Naive B cell (primary cell): ENCODE measurements around the gene DIP2C. TPM values are rescaled to one million over a fixed set of nuclear protein-coding genes. Genes with fewer than 3 reads are reported as not detected.
"Not testable (repeated sequence)": the region's sequence is repeated elsewhere in the genome, so short reads cannot be mapped to it uniquely, and the experiment has no call there.

Source experiments
- ATAC-seq, 2 donors: fragments of 150-1000 bp; cut with Tn5 transposase; 2 replicates each; pipeline ENCODE4 v1.10.0; 2021; ENCODE audit warnings: low read depth in 2 of 2, mild to moderate bottlenecking in 2 of 2, moderate library complexity in 2 of 2
- DNase-seq: peaks from one replicate; pipeline ENCODE4 v3.0.0; 2022
- H3K27ac Mint-ChIP-seq, 6 donors: one replicate each; pipeline ENCODE4 v1.8.0; 2020 to 2022; ENCODE audit warnings: mild to moderate bottlenecking in 6 of 6, mixed read lengths in 6 of 6, moderate library complexity in 5 of 6, inconsistent platforms in 2 of 6
- H3K27me3 Mint-ChIP-seq, 3 donors: one replicate each; pipeline ENCODE4 v1.8.0; 2021 to 2022; ENCODE audit warnings: mixed read lengths in 3 of 3, mild to moderate bottlenecking in 1 of 3
- H3K36me3 Mint-ChIP-seq, 2 donors: one replicate each; pipeline ENCODE4 v1.8.0; 2020 to 2022; ENCODE audit warnings: mixed read lengths in 2 of 2, inconsistent platforms in 1 of 2, mild to moderate bottlenecking in 1 of 2
- H3K4me1 Mint-ChIP-seq, 3 donors: one replicate each; pipeline ENCODE4 v1.8.0; 2020 to 2022; ENCODE audit warnings: mixed read lengths in 3 of 3, inconsistent platforms in 1 of 3, mild to moderate bottlenecking in 1 of 3, moderate library complexity in 1 of 3
- H3K4me3 Mint-ChIP-seq, 8 donors: one replicate each; pipeline ENCODE4 v1.8.0; 2020 to 2022; ENCODE audit warnings: mild to moderate bottlenecking in 8 of 8, mixed read lengths in 8 of 8, moderate library complexity in 8 of 8, inconsistent platforms in 2 of 8
- H3K9me3 Mint-ChIP-seq, 7 donors: one replicate each; pipeline ENCODE4 v1.8.0; 2020 to 2022; ENCODE audit warnings: mixed read lengths in 7 of 7, mild to moderate bottlenecking in 5 of 7, inconsistent platforms in 2 of 7, moderate library complexity in 1 of 7
- polyA plus RNA-seq, 6 donors: library from polyadenylated mRNA; unstranded; fragments of 300-500 nt; fragmentation: Illumina TruSeq; gene quantifications; one replicate each; pipeline ENCODE4 v1.2.3, GENCODE V29; 2021; ENCODE audit warnings: low read depth in 6 of 6

DIP2C gene
- polyA plus RNA-seq, 6 donors from 2014 or later: 0.36 to 1.7 (median 0.78) TPM; not detected in 1

DNA sequence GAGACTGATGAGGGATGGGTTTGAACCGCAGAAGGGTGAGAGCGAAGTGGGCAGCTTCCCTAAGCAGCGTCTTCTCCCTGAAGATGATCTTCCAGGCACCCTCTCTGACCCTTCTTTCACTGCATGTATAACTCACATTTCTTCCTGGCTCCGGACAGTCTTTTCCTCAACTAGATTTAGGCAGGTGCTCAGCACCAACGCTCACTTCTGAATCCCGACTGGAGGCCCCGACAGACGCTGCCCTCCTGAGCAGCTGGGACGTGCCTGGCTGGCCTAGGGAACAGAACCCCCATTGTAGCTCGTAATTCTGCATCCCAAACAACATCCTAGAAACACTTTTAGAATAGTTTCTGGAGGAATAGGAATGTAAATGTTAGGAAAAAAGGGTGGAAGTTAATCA, 206.6 kb downstream of the DIP2C start:
- peak overlapping the region in 1 of 6 donors; percentile 50 for H3K27ac Mint-ChIP-seq
- no peak for ATAC-seq
- H3K4me3 Mint-ChIP-seq: no peak overlapping the region
- H3K4me1 Mint-ChIP-seq: peaks cover 6 to 10% (median 9%) of the 10 kb centered on the region in 3 donors
- H3K27me3 Mint-ChIP-seq: no peaks in the 10 kb centered on the region
- DNase-seq: no peak
- peaks cover 0 to 3% of the 10 kb centered on the region in 2 donors for H3K36me3 Mint-ChIP-seq
- H3K9me3 Mint-ChIP-seq: peaks cover 0 to 6% (median 0%) of the 10 kb centered on the region in 7 donors

DNA sequence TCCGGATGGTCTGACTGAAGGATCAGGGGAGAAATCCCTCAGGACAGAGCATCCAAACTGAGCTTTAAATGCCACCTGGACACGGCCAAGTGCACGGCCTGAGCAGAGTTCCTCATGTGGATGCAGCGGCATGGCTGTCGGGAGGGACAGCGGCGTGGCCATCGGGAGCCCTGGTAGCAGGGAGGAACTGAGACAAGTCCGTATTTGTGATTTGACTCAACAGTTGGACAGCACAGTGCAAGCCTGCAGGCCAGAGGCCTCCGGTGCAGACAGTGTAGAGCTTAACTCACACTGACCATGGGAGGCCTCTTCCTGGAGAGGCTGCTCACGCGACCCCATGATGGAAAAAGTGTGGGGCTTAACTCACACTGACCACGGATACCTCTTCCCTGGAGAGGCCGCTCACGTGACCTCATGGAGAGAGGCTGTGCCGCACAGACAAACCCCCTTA, 207.4 kb downstream of the DIP2C start:
- no peak for DNase-seq
- H3K27me3 Mint-ChIP-seq: no peaks in the 10 kb centered on the region
- H3K27ac Mint-ChIP-seq: no peak overlapping the region
- no peak for ATAC-seq
- H3K4me3 Mint-ChIP-seq: no peak overlapping the region
- H3K9me3 Mint-ChIP-seq: peaks cover 0 to 11% (median 1%) of the 10 kb centered on the region in 7 donors
- peaks cover 0 to 11% of the 10 kb centered on the region in 2 donors for H3K36me3 Mint-ChIP-seq
- H3K4me1 Mint-ChIP-seq: peaks cover 9 to 16% (median 11%) of the 10 kb centered on the region in 3 donors

DNA sequence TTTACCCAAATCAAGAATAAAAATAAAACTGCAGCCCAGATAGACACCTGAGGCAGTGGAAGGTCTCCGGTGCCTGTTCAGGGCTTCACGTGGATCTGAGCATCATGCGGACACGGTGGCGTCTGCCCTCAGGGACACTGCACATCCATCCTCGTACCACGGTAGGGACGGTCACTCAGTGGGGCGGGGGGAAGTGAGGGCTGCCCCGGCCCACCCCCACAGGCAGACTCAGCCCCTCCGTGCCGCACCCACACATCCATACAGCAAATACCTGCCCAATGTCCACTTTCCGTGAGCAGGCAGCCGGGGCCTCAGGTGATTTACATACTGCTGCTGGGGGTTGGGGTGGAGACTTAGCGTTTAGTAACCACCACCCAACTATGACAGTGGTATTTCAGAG, 207.8 kb downstream of the DIP2C start:
- DNase-seq: no peak
- H3K4me3 Mint-ChIP-seq: no peak overlapping the region
- no peak for ATAC-seq
- H3K27me3 Mint-ChIP-seq: no peaks in the 10 kb centered on the region
- H3K27ac Mint-ChIP-seq: no peak overlapping the region
- H3K36me3 Mint-ChIP-seq: peaks cover 0 to 15% of the 10 kb centered on the region in 2 donors
- peaks cover 0 to 15% (median 3%) of the 10 kb centered on the region in 7 donors for H3K9me3 Mint-ChIP-seq
- peaks cover 13 to 19% (median 14%) of the 10 kb centered on the region in 3 donors for H3K4me1 Mint-ChIP-seq

DNA sequence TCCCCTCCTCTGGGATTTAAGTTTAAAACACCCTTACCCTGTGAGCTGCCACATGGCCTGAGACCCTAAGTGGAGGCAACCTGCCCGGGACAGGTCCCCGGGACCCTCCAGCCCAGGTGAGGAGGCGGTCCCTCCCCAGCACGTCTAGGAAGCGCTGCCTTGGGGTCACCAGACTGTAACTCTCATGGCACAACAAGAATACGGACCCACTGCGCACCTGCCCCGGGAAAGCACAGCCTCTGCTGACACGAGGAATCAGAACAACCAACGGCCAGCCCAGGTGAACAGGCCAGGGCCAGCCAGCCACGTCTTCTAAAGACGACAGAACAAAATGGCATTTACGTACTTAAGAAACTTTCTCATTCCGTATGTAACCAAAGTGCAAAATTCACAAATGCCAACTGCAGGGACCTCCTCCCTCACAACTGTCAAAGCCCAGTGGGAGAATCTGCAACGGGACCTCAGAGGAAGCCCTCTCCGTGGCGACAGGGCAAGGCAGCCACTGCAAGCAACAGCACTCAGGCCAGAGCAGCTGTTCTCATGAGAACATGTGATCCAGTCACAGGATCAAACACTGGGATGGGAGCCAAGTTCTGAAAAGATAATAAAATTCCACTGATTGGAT, 208.4 kb downstream of the DIP2C start:
- no peaks in the 10 kb centered on the region for H3K27me3 Mint-ChIP-seq
- peak overlapping the region in 1 of 6 donors; percentile 61 for H3K27ac Mint-ChIP-seq
- H3K36me3 Mint-ChIP-seq: peaks cover 0 to 16% of the 10 kb centered on the region in 2 donors
- ATAC-seq (no peak), DNase-seq (no peak)
- H3K9me3 Mint-ChIP-seq: peaks cover 0 to 15% (median 3%) of the 10 kb centered on the region in 7 donors
- H3K4me3 Mint-ChIP-seq: no peak overlapping the region
- H3K4me1 Mint-ChIP-seq: peaks cover 13 to 19% (median 14%) of the 10 kb centered on the region in 3 donors

DNA sequence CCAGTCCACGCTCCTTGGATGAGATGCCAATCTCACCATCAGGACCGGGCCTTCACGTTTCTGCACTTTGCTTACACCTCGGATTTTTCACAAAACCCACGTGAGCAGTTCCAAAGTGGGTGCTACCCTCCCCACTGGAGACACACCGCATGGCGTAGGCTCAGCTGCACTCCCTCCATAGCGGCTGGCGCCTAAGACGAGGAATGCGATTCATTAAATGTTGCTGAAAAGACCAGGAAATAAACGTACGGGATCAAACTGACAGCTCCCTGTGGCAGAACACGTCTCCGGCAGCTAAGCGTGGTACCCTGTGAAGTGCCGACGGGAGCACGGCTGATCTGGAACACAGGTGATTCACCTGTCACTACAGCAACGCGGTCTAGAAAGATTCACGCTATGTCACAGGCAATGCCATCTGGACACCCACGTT, 209.0 kb downstream of the DIP2C start:
- peaks cover 9 to 19% (median 13%) of the 10 kb centered on the region in 3 donors for H3K4me1 Mint-ChIP-seq
- no peak for ATAC-seq
- peaks cover 0 to 15% (median 3%) of the 10 kb centered on the region in 7 donors for H3K9me3 Mint-ChIP-seq
- H3K27me3 Mint-ChIP-seq: no peaks in the 10 kb centered on the region
- no peak overlapping the region for H3K27ac Mint-ChIP-seq
- no peak for DNase-seq
- H3K36me3 Mint-ChIP-seq: peaks cover 0 to 16% of the 10 kb centered on the region in 2 donors
- no peak overlapping the region for H3K4me3 Mint-ChIP-seq

DNA sequence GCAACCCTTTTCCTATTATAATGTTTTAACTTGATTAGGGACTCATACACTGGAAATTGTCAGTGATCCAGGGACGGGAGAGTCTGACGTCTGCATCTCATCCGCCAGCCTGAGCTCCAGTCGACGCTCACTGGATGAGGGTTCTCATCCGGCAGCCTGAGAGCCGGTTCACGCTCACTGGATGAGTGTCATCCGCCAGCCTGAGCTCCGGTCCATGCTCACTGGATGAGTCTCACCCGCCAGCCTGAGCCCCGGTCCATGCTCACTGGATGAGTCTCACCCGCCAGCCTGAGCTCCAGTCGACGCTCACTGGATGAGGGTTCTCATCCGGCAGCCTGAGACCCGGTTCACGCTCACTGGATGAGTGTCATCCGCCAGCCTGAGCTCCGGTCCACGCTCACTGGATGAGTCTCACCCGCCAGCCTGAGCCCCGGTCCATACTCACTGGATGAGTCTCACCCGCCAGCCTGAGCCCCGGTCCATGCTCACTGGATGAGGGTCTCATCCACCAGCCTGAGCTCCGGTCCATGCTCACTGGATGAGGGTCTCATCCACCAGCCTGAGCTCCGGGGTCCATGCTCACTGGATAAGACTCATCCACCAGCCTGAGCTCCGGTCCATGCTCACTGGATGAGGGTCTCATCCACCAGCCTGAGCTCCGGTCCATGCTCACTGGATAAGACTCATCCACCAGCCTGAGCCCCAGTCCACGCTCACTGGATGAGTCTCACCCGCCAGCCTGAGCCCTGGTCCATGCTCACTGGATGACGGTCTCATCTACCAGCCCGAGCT, 209.6 kb downstream of the DIP2C start:
- H3K4me3 Mint-ChIP-seq, DNase-seq, H3K27ac Mint-ChIP-seq, ATAC-seq, H3K27me3 Mint-ChIP-seq: not testable (repeated sequence)
- peaks cover 3 to 16% (median 13%) of the 10 kb centered on the region in 3 donors for H3K4me1 Mint-ChIP-seq
- H3K36me3 Mint-ChIP-seq: peaks cover 0 to 16% of the 10 kb centered on the region in 2 donors
- peaks cover 0 to 15% (median 3%) of the 10 kb centered on the region in 7 donors for H3K9me3 Mint-ChIP-seq

DNA sequence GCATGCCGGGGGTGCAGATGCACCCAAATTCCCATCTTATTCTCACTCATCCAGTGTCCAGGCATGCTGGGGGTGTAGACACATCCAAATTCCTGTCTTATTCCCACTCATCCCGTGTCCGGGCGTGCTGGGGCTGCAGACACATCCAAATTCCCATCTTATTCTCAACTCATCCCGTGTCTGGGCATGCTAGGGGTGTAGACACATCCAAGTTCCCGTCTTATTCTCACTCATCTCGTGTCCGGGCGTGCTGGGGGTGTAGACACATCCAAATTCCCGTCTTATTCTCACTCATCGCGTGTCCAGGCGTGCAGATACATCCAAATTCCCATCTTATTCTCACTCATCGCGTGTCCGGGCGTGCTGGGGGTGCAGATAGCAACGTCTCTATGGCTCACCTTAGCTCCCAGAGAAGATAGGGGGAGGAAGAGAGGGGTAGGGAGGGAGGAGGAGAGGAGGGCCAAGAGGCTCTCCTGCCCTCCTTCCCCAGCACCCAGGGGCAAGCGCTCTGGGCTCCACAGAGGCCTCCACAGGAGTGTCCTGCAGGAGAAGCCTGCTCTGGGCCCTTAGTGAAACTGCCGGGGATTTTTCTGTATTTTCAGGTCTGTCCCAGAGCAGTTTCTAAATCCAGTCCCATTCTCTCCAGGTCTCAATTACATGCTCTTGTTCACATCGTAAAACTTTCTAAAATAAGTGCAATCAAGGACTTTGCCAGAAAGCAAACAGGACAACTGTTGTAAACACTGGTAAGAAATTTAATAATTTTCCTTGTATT, 210.8 kb downstream of the DIP2C start:
- ATAC-seq: no peak
- peaks cover 3 to 16% (median 7%) of the 10 kb centered on the region in 3 donors for H3K4me1 Mint-ChIP-seq
- DNase-seq: no peak
- peaks cover 0 to 15% (median 3%) of the 10 kb centered on the region in 7 donors for H3K9me3 Mint-ChIP-seq
- peaks cover 0 to 16% of the 10 kb centered on the region in 2 donors for H3K36me3 Mint-ChIP-seq
- peak overlapping the region in 4 of 6 donors; percentile 3 to 93 (median 40) for H3K27ac Mint-ChIP-seq
- no peak overlapping the region for H3K4me3 Mint-ChIP-seq
- H3K27me3 Mint-ChIP-seq: no peaks in the 10 kb centered on the region

DNA sequence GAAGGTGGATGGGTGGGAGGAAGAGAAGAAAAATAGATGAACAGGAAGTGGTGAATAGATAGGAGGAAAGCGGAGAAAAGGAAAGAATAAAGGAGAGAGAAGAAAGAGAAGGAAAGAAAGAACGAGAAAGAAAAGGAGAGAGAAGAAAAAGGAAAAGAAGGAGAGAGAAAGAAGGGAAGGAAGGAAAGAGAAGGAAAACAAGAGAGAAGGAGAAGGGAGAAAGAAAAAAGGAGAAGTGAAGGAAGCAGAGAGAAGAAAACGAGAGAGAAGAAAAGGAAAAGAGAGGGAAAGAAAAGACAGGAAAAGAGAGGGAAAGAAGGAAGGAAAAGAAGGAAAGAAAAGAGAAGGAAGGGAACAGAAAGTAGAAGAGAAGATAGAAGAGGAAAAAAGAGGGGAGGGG, 211.8 kb downstream of the DIP2C start:
- Mint-ChIP-seq H3K36me3 (peaks cover 0 to 16% of the 10 kb centered on the region in 2 donors), H3K27ac (peak overlapping the region in 3 of 6 donors; percentile 14 to 87 (median 15)), H3K4me1 (peaks cover 3 to 16% (median 7%) of the 10 kb centered on the region in 3 donors), H3K4me3 (peak overlapping the region in 1 of 8 donors; percentile 42), H3K9me3 (peaks cover 0 to 15% (median 3%) of the 10 kb centered on the region in 7 donors), H3K27me3 (no peaks in the 10 kb centered on the region)
- DNase-seq: no peak
- no peak for ATAC-seq

DNA sequence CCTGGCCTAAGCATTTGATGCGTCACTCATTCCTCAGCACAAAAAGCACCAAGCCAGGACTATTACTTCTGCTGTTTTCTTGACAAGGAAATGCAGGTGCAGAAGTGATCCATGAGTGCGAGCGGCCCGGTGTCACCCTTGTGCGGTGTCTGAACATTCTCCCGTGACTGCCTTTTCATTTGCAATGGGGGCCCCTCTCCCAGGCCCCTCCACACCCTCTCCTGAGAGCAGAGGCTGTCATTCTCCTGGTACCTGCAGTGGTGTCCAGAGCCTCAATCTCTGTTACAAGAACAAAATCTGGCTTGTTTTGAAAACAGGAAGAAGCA, 213.1 kb downstream of the DIP2C start:
- ATAC-seq (no peak), DNase-seq (no peak)
- Mint-ChIP-seq H3K27ac (peak overlapping the region in 3 of 6 donors; percentile 27 to 87 (median 37)), H3K27me3 (no peaks in the 10 kb centered on the region), H3K36me3 (peaks cover 0 to 16% of the 10 kb centered on the region in 2 donors), H3K9me3 (peaks cover 0 to 15% (median 3%) of the 10 kb centered on the region in 7 donors), H3K4me3 (no peak overlapping the region), H3K4me1 (peaks cover 3 to 16% (median 7%) of the 10 kb centered on the region in 3 donors)

DNA sequence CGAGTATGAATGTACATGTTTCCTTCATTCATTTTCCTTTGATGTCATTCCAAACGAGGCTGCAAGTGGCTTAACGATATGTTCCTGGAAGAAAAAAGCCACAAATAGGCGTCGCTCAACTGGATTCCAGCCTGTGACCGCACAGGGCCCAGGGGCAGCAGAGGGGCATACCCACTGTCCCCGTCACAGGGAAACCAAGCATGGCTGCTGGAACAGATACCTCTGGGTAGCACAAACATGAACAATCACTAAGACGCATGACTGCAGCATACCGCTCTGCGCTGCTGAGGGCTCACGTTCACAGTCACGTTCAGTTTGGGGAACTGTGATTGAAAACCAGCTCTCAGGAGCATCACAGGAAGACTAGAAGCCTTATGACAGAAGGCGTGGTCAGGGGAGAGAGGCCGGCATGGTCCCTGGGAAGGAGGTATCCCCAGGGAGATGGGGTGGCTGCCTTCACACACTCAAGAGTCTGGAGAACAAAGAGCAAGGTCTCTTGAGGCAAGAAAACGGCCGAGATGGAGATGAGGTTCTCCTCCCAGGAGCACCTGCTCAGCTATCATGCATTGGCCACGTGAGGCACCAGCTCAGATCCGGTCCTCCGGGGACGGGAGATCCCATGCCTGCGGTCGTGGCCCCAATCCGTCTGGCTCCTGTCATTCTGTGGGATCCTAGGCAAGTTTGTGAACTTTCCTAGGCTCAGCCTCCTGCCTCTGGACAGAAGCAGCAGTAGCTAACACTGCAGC, 213.6 kb downstream of the DIP2C start:
- Mint-ChIP-seq H3K27ac (no peak overlapping the region), H3K36me3 (peaks cover 0 to 16% of the 10 kb centered on the region in 2 donors), H3K9me3 (peaks cover 0 to 15% (median 3%) of the 10 kb centered on the region in 7 donors), H3K27me3 (no peaks in the 10 kb centered on the region), H3K4me3 (no peak overlapping the region), H3K4me1 (peaks cover 3 to 16% (median 7%) of the 10 kb centered on the region in 3 donors)
- DNase-seq (no peak), ATAC-seq (no peak)

DNA sequence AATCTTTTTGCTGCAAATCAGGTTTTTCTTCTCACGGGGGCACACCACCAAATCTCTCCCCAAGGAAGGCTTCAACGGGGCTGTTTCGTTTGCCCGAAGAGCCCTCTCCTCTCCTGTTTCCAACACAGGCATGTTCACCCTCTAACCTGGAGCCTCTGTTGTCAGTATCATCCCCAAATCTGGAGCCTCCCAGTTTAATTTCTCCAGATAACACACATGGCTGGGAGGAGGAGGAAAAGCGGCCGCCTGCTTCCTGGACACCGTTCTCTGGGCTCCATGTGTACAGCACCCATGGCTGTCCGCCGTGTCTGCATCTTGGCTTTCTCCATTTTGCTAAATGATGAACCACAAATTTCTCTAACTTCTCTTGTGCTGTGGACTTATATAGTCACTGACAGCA, 214.5 kb downstream of the DIP2C start:
- H3K27me3 Mint-ChIP-seq: peaks cover 0 to under 1% (median 0%) of the 10 kb centered on the region in 3 donors
- DNase-seq (no peak), ATAC-seq (no peak)
- H3K27ac Mint-ChIP-seq: peak overlapping the region in 1 of 6 donors; percentile 39
- H3K9me3 Mint-ChIP-seq: peaks cover 0 to 15% (median 3%) of the 10 kb centered on the region in 7 donors
- no peak overlapping the region for H3K4me3 Mint-ChIP-seq
- peaks cover 3 to 16% of the 10 kb centered on the region in 2 donors for H3K36me3 Mint-ChIP-seq
- H3K4me1 Mint-ChIP-seq: peaks cover 3 to 16% (median 7%) of the 10 kb centered on the region in 3 donors

DNA sequence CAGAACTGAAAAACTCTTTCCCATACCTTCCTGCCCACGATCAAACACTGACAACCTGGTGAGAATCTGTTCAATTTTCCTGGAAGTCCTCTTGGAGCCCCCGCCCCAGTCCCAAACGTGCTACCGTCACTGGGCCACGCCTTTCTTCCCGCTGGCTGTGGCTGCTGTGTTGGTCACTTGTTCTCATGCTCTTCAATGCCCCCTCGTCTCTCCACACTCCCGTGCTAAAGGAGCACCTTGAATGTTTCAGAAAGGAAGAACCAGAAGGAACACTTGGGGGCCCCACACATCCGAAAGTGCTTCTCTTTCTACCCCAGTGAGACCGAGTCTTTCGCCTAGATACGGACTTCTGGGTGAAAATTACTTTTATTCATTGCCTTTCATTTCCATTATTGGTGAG, 215.1 kb downstream of the DIP2C start:
- Mint-ChIP-seq H3K4me3 (no peak overlapping the region), H3K9me3 (peaks cover 0 to 15% (median 3%) of the 10 kb centered on the region in 7 donors), H3K27me3 (peaks cover 0 to 4% (median 0%) of the 10 kb centered on the region in 3 donors), H3K36me3 (peaks cover 6 to 16% of the 10 kb centered on the region in 2 donors), H3K4me1 (peaks cover 3 to 16% (median 7%) of the 10 kb centered on the region in 3 donors), H3K27ac (no peak overlapping the region)
- no peak for DNase-seq
- ATAC-seq: no peak
